Choroid plexus epithelial cell (primary cell): Measurements from ENCODE around the gene OXT.

Experiments
- DNase-seq: peaks from one replicate; pipeline ENCODE4 v3.0.0-alpha.2; 2010; ENCODE audit warnings: low read depth
- H3K4me3 ChIP-seq: 2 replicates; pipeline ENCODE4 v1.5.1; 2011; ENCODE audit warnings: low read depth, mild to moderate bottlenecking, control low read depth, low read length, moderate library complexity
- TF ChIP-seq, protein P1 (sequence below): conservative IDR thresholded peaks from 2 replicates; pipeline ENCODE4 v1.5.1; 2011; ENCODE audit warnings: low read depth, mild to moderate bottlenecking, control low read depth, inconsistent platforms, low read length, moderate library complexity

OXT gene

DNA sequence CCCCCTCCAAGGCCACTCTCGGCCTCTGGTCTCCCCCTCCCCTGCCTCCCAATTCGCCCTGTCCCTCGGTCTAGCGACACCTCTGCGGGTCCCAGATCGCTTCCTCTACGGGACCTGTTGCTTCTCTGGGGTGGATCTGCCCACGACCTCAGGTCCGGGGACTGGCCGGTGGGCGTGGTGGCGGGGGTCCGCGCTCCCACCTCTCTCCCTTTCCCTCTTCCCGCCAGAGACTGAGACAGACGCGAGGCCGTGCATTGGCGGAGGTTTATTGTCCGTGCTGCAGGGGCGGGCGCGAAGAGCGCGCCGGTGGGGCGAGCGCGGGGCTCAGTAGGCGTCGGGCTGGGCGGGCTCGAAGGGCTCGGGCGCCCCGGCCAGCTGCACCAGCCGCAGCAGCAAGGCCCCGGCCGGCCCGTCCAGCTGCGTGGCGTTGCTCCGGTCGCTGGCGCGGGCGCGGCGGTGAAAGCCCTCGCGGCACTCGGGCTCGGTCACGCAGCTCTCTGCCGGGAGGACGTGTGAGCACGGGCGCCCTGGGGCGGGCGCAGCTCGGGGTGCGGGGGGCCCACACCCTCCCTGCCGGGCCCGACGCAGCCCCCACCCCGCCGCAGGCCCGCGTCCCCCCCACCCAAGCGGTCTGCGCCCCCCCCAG lies 11.0 kb downstream of the OXT start:
- DNase-seq, result no peak
- H3K4me3 ChIP-seq, result no peak overlapping the region
- TF ChIP-seq, protein P1, sequence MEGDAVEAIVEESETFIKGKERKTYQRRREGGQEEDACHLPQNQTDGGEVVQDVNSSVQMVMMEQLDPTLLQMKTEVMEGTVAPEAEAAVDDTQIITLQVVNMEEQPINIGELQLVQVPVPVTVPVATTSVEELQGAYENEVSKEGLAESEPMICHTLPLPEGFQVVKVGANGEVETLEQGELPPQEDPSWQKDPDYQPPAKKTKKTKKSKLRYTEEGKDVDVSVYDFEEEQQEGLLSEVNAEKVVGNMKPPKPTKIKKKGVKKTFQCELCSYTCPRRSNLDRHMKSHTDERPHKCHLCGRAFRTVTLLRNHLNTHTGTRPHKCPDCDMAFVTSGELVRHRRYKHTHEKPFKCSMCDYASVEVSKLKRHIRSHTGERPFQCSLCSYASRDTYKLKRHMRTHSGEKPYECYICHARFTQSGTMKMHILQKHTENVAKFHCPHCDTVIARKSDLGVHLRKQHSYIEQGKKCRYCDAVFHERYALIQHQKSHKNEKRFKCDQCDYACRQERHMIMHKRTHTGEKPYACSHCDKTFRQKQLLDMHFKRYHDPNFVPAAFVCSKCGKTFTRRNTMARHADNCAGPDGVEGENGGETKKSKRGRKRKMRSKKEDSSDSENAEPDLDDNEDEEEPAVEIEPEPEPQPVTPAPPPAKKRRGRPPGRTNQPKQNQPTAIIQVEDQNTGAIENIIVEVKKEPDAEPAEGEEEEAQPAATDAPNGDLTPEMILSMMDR, result no peak

DNA sequence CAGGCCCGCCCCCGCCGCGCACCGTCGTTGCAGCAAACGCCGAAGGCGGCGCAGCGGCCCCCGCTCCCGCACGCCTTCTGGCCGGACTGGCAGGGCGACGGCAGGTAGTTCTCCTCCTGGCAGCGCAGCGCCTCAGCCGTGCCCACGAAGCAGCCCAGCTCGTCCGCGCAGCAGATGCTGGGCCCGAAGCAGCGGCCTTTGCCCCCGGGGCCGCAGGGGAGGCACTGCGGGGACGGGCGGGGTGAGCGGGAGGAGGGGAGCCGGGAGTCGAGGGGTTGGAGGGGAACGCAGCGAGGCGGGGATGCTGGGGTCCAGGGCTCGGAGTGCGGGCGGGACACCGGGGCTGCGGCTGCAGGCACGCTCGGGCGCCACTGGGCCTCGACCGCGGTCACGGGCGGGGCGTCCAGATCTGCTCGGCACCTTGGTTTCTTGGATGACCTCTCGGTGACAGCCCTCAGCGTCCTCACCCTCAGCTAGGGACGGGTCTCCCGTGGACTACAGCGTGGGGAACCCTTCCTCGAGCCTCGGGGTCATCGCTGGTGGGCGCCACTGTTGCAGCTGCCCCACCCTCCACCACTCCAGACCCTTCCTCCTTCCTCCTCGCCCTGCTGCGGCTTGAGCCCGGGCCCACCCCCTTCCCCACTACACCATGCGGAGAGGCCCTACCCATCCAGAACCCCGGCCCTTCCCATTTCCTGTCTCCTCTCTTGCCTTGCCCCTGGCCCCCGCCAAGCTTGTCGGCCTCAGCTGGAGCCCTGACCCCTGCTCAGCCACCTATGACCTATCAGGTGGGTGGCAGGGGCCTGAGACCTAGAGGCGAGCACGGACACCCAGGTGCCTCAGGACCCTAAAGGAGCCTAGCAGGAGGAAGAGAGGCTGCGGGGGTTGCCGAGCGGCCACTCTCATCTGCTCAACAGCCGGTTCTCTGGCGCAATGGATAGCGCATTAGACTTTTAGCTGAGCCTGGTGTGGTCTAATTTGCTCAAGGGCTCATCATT lies 11.8 kb downstream of the OXT start:
- TF ChIP-seq, protein P1, result no peak
- no peak overlapping the region for H3K4me3 ChIP-seq
- DNase-seq, result no peak

DNA sequence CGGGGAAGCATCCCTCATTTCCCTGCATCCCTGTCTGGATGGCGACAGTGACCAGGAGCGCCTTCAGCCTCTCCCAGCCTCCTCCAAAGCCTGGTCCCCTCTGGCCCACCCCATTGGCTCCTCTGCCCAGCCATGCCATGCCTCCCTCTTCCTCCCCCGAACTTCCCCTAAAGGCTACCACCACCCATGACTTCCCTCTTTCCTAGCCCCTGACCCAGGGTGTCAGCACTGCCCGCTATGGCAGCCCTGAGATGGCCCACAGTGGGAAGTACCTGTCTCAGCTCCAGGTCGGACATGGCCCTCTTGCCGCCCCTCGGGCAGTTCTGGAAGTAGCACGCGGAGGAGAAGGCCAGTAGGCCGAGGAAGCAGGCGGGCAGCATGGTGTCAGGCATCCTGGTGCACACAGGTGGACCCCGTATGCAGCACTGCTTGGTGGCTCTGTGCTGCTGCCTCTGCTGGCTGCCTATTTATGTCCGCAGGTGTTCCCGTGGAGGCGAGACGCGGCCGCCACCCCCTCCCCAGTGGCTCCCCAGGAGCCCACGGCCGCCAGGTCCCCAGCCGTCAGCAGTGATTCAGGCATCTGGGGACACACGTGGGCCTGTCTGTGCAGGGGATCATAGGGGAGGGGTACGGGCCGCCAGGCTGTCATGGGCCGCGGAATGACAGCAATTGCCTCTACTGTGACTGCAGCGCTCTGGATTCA lies 13.0 kb downstream of the OXT start, which contains the start of gene AVP:
Gene AVP, minus strand, starts transcription at position 442 of the 703 bp plus-strand sequence. Its CDS starts 50 bp downstream, at position 392.
- no peak for DNase-seq
- no peak within 1 kb of the TSS for H3K4me3 ChIP-seq
- TF ChIP-seq, protein P1, result no peak

DNA sequence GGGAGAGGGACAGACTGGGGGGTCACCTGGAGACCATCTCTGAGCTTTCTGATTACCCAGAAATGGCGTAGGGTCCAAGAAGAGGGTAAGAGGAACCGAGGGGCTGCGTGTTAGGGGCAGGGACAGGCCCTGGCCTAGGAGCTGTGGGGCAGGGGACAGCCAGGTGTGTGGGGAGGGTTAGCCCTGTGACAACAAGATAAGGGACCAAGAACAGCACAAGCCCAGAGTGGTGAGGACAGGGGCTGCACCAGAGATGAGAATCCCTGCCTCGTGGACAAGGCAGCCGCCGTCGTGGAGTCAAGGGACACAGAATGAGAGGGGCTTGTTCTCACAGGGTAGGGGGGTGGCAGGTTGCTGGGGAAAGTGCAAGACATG lies 13.6 kb downstream of the OXT start:
- no peak for DNase-seq
- TF ChIP-seq, protein P1, result no peak
- H3K4me3 ChIP-seq, result no peak overlapping the region

DNA sequence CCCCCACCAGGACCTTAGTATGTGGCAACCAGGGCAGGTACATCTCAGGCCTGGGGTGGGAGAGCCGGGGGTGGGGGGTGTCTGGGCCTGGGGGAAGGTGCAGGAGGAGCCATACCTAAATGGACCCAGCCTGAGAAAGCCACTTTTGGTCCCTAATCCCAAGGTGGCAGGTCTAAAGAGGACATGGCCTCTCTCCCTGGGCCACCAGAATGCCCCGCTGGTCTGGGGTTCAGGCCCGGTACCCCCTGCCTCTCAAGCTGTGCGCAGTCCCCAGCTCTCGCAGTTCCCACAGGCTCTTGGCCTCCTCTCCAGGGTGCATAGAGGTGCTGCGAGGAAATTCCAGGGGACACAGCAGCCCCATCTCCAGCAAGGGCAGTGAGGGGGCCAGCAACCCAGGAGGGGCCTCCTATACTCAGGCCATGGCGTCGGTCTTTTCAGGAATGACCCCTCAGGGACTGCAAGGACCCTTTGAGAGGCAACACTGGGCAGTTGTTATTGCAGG lies 14.2 kb downstream of the OXT start:
- DNase-seq, result no peak
- H3K4me3 ChIP-seq, result no peak overlapping the region
- TF ChIP-seq, protein P1, result no peak

DNA sequence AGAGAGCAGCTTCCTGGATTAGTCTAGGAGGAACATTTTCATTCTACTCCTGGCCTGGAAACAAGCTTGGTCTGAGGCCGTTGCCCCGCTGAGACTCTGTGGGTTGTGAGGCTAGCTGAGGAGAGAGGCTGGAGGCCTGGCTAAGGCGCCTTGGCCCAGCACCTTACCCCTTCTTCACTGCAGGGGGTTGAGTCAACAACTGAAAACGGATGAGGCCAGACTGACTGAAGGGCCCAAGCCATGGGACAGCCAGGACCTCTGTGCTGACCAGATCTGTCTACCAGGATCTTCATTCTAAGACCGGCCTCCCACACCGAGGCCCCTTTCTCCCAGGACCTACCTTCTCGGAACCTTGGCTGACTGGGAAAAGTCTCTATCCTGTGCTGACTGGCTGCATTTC lies 16.6 kb downstream of the OXT start:
- TF ChIP-seq, protein P1, result no peak
- DNase-seq, result no peak
- H3K4me3 ChIP-seq, result no peak overlapping the region
